Mesothelial cell of epicardium (in vitro differentiated cells): ENCODE data around the gene CYP2W1. TPM values are rescaled to one million over a fixed set of nuclear protein-coding genes. Genes with fewer than 3 reads are reported as not detected.

Experiments
- DNase-seq, 2 experiments: peaks; one replicate each; pipeline ENCODE4 v3.0.0; 2021; ENCODE audit warnings: low spot score in 2 of 2; ENCODE audit not compliant: unreplicated experiment in 2 of 2
- H3K27ac Mint-ChIP-seq: 2 replicates; pipeline ENCODE4 v1.8.0; 2021; ENCODE audit warnings: mixed read lengths
- H3K27me3 Mint-ChIP-seq: 2 replicates; pipeline ENCODE4 v1.8.0; 2021; ENCODE audit warnings: low read depth, mixed read lengths
- H3K36me3 Mint-ChIP-seq: 2 replicates; pipeline ENCODE4 v1.8.0; 2021; ENCODE audit warnings: mixed read lengths
- H3K4me1 Mint-ChIP-seq: 2 replicates; pipeline ENCODE4 v1.8.0; 2021; ENCODE audit warnings: mixed read lengths
- H3K4me3 Mint-ChIP-seq: 2 replicates; pipeline ENCODE4 v1.8.0; 2021; ENCODE audit warnings: mild to moderate bottlenecking, moderate library complexity, mixed read lengths
- H3K9me3 Mint-ChIP-seq: 2 replicates; pipeline ENCODE4 v1.8.0; 2021; ENCODE audit warnings: mixed read lengths
- CTCF ChIP-seq: fragments of 200-600 bp; sonication (generic); IDR thresholded peaks from one replicate; pipeline ENCODE4 v1.5.0; 2021; ENCODE audit warnings: antibody characterized with exemption; ENCODE audit not compliant: unreplicated experiment
- total RNA-seq: library from RNA; stranded (reverse); gene quantifications from 3 replicates; pipeline ENCODE4 v1.2.1, GENCODE V29; 2021

Gene CYP2W1
- total RNA-seq, 1 donor from 2014 or later: 5.6 TPM

- no peak for TF ChIP-seq CTCF
- H3K9me3 Mint-ChIP-seq: no peaks in the 10 kb centered on the region
- peak overlapping the region; percentile 33 for H3K27ac Mint-ChIP-seq
- no peaks in the 10 kb centered on the region for H3K27me3 Mint-ChIP-seq
- DNase-seq: no peak
- H3K4me3 Mint-ChIP-seq: no peak overlapping the region
- H3K36me3 Mint-ChIP-seq: peaks cover 11% of the 10 kb centered on the region
- peaks cover 22% of the 10 kb centered on the region for H3K4me1 Mint-ChIP-seq
Observed at GRCh38 chr7:966291-967069, 16.5 kb upstream of the CYP2W1 start.

GRCh38 chr7:967361-968082 lies 15.5 kb upstream of the CYP2W1 start:
- no peak for TF ChIP-seq CTCF
- Mint-ChIP-seq H3K27ac (no peak overlapping the region), H3K27me3 (no peaks in the 10 kb centered on the region), H3K36me3 (peaks cover 18% of the 10 kb centered on the region), H3K9me3 (no peaks in the 10 kb centered on the region), H3K4me3 (no peak overlapping the region), H3K4me1 (peaks cover 18% of the 10 kb centered on the region)
- no peak for DNase-seq

- Mint-ChIP-seq H3K4me1 (peaks cover 22% of the 10 kb centered on the region), H3K9me3 (no peaks in the 10 kb centered on the region), H3K27ac (no peak overlapping the region), H3K36me3 (peaks cover 21% of the 10 kb centered on the region), H3K27me3 (no peaks in the 10 kb centered on the region), H3K4me3 (no peak overlapping the region)
- no peak for TF ChIP-seq CTCF
- DNase-seq: no peak
Observed at GRCh38 chr7:968205-969105, 14.5 kb upstream of the CYP2W1 start.

GRCh38 chr7:969403-969802 lies 13.6 kb upstream of the CYP2W1 start:
- Mint-ChIP-seq H3K4me1 (peaks cover 23% of the 10 kb centered on the region), H3K4me3 (no peak overlapping the region), H3K27me3 (no peaks in the 10 kb centered on the region), H3K9me3 (no peaks in the 10 kb centered on the region), H3K36me3 (peaks cover 21% of the 10 kb centered on the region), H3K27ac (no peak overlapping the region)
- no peak for DNase-seq
- no peak for TF ChIP-seq CTCF

GRCh38 chr7:970744-971143 lies 12.2 kb upstream of the CYP2W1 start:
- Mint-ChIP-seq H3K9me3 (no peaks in the 10 kb centered on the region), H3K27ac (no peak overlapping the region), H3K27me3 (no peaks in the 10 kb centered on the region), H3K4me1 (peaks cover 16% of the 10 kb centered on the region), H3K4me3 (no peak overlapping the region), H3K36me3 (peaks cover 21% of the 10 kb centered on the region)
- DNase-seq: no peak
- no peak for TF ChIP-seq CTCF
